ENCODE measurements around the gene UNC13B. TPM values are rescaled to one million over a fixed set of nuclear protein-coding genes. Genes with fewer than 3 reads are reported as not detected.
"Not testable (repeated sequence)": the region's sequence is repeated elsewhere in the genome, so short reads cannot be mapped to it uniquely, and the experiment has no call there.

UNC13B gene
- total RNA-seq, 2 donors from 2014 or later = 20.2 to 29.3 TPM

DNA sequence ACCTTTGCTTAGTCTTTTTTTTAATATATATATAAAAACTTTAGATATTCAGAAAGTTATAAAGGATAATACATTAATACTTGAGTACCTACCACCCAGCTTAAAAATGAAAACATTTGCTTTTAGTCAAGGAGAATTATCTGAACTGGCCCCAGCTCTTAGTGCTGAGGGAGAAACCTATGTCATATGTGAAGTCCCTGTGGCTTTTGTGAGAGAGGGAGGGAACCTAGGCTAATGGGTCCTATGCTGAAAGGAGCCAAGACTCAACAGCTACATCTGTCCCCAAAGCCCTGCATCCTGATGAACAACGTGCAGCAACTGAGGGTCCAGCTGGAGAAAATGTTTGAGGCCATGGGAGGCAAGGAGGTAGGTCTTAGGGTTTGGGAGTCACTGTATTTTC, 236.1 kb downstream of the UNC13B start:
- Histone ChIP-seq H3K36me3 (replicated peaks in 1 of 2; ENCODE audit: insufficient read depth in 1 of 2, low read depth in 2 of 2) (peaks cover 10 to 24% of the 10 kb centered on the region in 2 donors), H3K4me3 (no peak overlapping the region), H3K9me3 (no peaks in the 10 kb centered on the region), H3K27me3 (no peaks in the 10 kb centered on the region), H3K27ac (no peak overlapping the region), H3K4me1 (no peaks in the 10 kb centered on the region)
- ATAC-seq (no peak), DNase-seq (no peak)
- WGBS, 2 donors = 79 to 100% methylated on average over 1 of the region's 1 CpG
- intact Hi-C loops (cut with DNase I) = no loop called here
- TF ChIP-seq, protein P1, sequence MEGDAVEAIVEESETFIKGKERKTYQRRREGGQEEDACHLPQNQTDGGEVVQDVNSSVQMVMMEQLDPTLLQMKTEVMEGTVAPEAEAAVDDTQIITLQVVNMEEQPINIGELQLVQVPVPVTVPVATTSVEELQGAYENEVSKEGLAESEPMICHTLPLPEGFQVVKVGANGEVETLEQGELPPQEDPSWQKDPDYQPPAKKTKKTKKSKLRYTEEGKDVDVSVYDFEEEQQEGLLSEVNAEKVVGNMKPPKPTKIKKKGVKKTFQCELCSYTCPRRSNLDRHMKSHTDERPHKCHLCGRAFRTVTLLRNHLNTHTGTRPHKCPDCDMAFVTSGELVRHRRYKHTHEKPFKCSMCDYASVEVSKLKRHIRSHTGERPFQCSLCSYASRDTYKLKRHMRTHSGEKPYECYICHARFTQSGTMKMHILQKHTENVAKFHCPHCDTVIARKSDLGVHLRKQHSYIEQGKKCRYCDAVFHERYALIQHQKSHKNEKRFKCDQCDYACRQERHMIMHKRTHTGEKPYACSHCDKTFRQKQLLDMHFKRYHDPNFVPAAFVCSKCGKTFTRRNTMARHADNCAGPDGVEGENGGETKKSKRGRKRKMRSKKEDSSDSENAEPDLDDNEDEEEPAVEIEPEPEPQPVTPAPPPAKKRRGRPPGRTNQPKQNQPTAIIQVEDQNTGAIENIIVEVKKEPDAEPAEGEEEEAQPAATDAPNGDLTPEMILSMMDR (IDR thresholded peaks at IDR 0.05) = no peak
- TF ChIP-seq POLR2A (IDR thresholded peaks at IDR 0.05) = no peak

- no peak for DNase-seq
- H3K27me3 ChIP-seq = no peaks in the 10 kb centered on the region
- peaks cover 10 to 24% of the 10 kb centered on the region in 2 donors for H3K36me3 ChIP-seq (replicated peaks in 1 of 2; ENCODE audit: insufficient read depth in 1 of 2, low read depth in 2 of 2)
- intact Hi-C loops (cut with DNase I) = no loop called here
- no peak for TF ChIP-seq POLR2A (IDR thresholded peaks at IDR 0.05)
- 85 to 92% methylated on average over 16 of the region's 16 CpGs for WGBS, 2 donors
- no peak for ATAC-seq
- H3K27ac ChIP-seq = no peak overlapping the region
- no peak overlapping the region for H3K4me3 ChIP-seq
- no peaks in the 10 kb centered on the region for H3K4me1 ChIP-seq
- H3K9me3 ChIP-seq = no peaks in the 10 kb centered on the region
These were observed 237.0 kb downstream of the UNC13B start for GRCh38 chr9:35398651-35399335.

GRCh38 chr9:35404865-35405264, 243.1 kb downstream of the UNC13B start:
- no peak for DNase-seq
- no peak for TF ChIP-seq POLR2A (IDR thresholded peaks at IDR 0.05)
- TF ChIP-seq, protein P1 (IDR thresholded peaks at IDR 0.05) = no peak
- 94 to 100% methylated on average over 2 to 3 of the region's 3 CpGs for WGBS, 2 donors
- Histone ChIP-seq H3K4me1 (no peaks in the 10 kb centered on the region), H3K4me3 (no peak overlapping the region), H3K36me3 (replicated peaks in 1 of 2; ENCODE audit: insufficient read depth in 1 of 2, low read depth in 2 of 2) (peaks cover under 1 to 13% of the 10 kb centered on the region in 2 donors), H3K9me3 (no peaks in the 10 kb centered on the region), H3K27me3 (no peaks in the 10 kb centered on the region), H3K27ac (no peak overlapping the region)
- ATAC-seq = no peak
- intact Hi-C loops (cut with DNase I) = no loop called here

GRCh38 chr9:35406183-35406959, 244.6 kb downstream of the UNC13B start:
- intact Hi-C loops (cut with DNase I) = no loop called here
- Histone ChIP-seq H3K27ac (peak overlapping the region in 1 of 4 donors; percentile 40), H3K27me3 (no peaks in the 10 kb centered on the region), H3K4me3 (no peak overlapping the region), H3K4me1 (no peaks in the 10 kb centered on the region), H3K36me3 (replicated peaks in 1 of 2; ENCODE audit: insufficient read depth in 1 of 2, low read depth in 2 of 2) (peaks cover 0 to 5% of the 10 kb centered on the region in 2 donors), H3K9me3 (no peaks in the 10 kb centered on the region)
- peak; percentile 80 to 88 (median 84) for DNase-seq
- TF ChIP-seq POLR2A (IDR thresholded peaks at IDR 0.05) = peak in 2 of 3 donors; percentile 39 to 66
- TF ChIP-seq, protein P1 (IDR thresholded peaks at IDR 0.05) = peak in 1 of 7 experiments; percentile 26
- ATAC-seq = peak; percentile 98
- 41 to 59% methylated on average over 27 to 28 of the region's 28 CpGs for WGBS, 2 donors

DNA sequence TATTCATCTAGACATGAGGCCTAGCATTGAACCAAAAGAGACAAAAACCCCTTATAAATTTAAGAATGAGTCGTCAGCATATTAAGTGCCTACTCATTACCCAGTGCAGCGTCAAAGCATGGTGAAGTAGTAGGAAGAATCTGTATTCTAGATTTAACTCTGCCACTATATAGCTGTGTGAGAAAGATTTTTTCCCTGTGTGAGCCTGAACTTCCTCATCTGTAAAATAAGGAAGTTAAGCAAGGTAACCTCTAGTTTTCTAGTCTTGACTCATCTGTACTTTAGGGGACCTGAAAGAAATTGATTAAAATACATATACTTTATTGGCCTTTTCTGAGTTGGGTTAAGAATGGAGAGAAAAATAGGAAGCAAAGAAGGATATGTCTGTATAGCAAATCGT, 246.0 kb downstream of the UNC13B start:
- H3K4me3 ChIP-seq = no peak overlapping the region
- H3K36me3 ChIP-seq (replicated peaks in 1 of 2; ENCODE audit: insufficient read depth in 1 of 2, low read depth in 2 of 2) = peaks cover 0 to 3% of the 10 kb centered on the region in 2 donors
- 76 to 79% methylated on average over 3 of the region's 3 CpGs for WGBS, 2 donors
- H3K9me3 ChIP-seq = no peaks in the 10 kb centered on the region
- H3K4me1 ChIP-seq = no peaks in the 10 kb centered on the region
- no peak for ATAC-seq
- no peaks in the 10 kb centered on the region for H3K27me3 ChIP-seq
- DNase-seq = no peak
- no peak overlapping the region for H3K27ac ChIP-seq
- TF ChIP-seq POLR2A (IDR thresholded peaks at IDR 0.05) = no peak
- TF ChIP-seq, protein P1 (IDR thresholded peaks at IDR 0.05) = no peak
- intact Hi-C loops (cut with DNase I) = no loop called here

- H3K4me3 ChIP-seq; H3K4me1 ChIP-seq; H3K9me3 ChIP-seq; H3K27me3 ChIP-seq; H3K36me3 ChIP-seq (replicated peaks in 1 of 2; ENCODE audit: insufficient read depth in 1 of 2, low read depth in 2 of 2); ATAC-seq; H3K27ac ChIP-seq; intact Hi-C loops (cut with DNase I); DNase-seq: not testable (repeated sequence)
- WGBS, 2 donors = 91 to 98% methylated on average over 5 of the region's 5 CpGs
These were observed 247.6 kb downstream of the UNC13B start for GRCh38 chr9:35409434-35409833.

All from body of pancreas (tissue), 4 donors.